ENCODE results near the gene DAGLB.
"Not testable (repeated sequence)": the region's sequence is repeated elsewhere in the genome, so short reads cannot be mapped to it uniquely, and the experiment has no call there.

DAGLB gene

GRCh38 chr7:6460303-6460702 lies 12.5 kb upstream of the DAGLB start:
- H3K79me2 ChIP-seq (ENCODE audit: low read length) = no peaks in the 10 kb centered on the region

GRCh38 chr7:6458676-6459075 lies 10.9 kb upstream of the DAGLB start:
- H3K27me3 ChIP-seq (replicated peaks; ENCODE audit: insufficient read depth, low read length); H3K27ac ChIP-seq (ENCODE audit: low read length); H3K9me3 ChIP-seq (replicated peaks; ENCODE audit: insufficient read depth, low read length); H3K9me2 ChIP-seq (replicated peaks; ENCODE audit: insufficient read depth, low read length); H3K4me1 ChIP-seq (ENCODE audit: low read length); H2AFZ ChIP-seq (ENCODE audit: low read length); H3K4me2 ChIP-seq (ENCODE audit: low read depth, low read length); H3K79me2 ChIP-seq (ENCODE audit: low read length); H4K20me1 ChIP-seq (ENCODE audit: insufficient read depth, low read length); H3K4me3 ChIP-seq (ENCODE audit: low read length); H3F3A ChIP-seq (ENCODE audit: insufficient read depth, low read length); DNase-seq; H3K36me3 ChIP-seq (replicated peaks; ENCODE audit: insufficient read depth, low read length); H3K9ac ChIP-seq (ENCODE audit: low read length): not testable (repeated sequence)

More at GRCh38 chr7:6460303-6460702, 12.5 kb upstream of the DAGLB start:
- H3K4me2 ChIP-seq (ENCODE audit: low read depth, low read length) = no peak overlapping the region
- H3K27me3 ChIP-seq (replicated peaks; ENCODE audit: insufficient read depth, low read length) = no peaks in the 10 kb centered on the region
- DNase-seq = no peak
- H3K9ac ChIP-seq (ENCODE audit: low read length) = no peak overlapping the region
- TF ChIP-seq CTCF (IDR thresholded peaks at IDR 0.05; ENCODE audit: low read length) = no peak
- TF ChIP-seq EZH2 (optimal IDR thresholded peaks at IDR 0.05; ENCODE audit: low read depth, low read length) = no peak
- TF ChIP-seq EZH2phosphoT487 (IDR thresholded peaks at IDR 0.05; ENCODE audit: low read length) = no peak
- H3K27ac ChIP-seq (ENCODE audit: low read length) = no peak overlapping the region
- no peaks in the 10 kb centered on the region for H3F3A ChIP-seq (ENCODE audit: insufficient read depth, low read length)
- H3K36me3 ChIP-seq (replicated peaks; ENCODE audit: insufficient read depth, low read length) = peaks cover 8% of the 10 kb centered on the region; the same call in 1 of the 2 replicates
- no peaks in the 10 kb centered on the region for H3K9me3 ChIP-seq (replicated peaks; ENCODE audit: insufficient read depth, low read length)
- H3K4me3 ChIP-seq (ENCODE audit: low read length) = no peak overlapping the region
- no peaks in the 10 kb centered on the region for H3K4me1 ChIP-seq (ENCODE audit: low read length)
- H3K9me2 ChIP-seq (replicated peaks; ENCODE audit: insufficient read depth, low read length) = no peaks in the 10 kb centered on the region
- no peaks in the 10 kb centered on the region for H4K20me1 ChIP-seq (ENCODE audit: insufficient read depth, low read length)
- no peak overlapping the region for H2AFZ ChIP-seq (ENCODE audit: low read length)

GRCh38 chr7:6453734-6454133 lies 6.0 kb upstream of the DAGLB start:
- no peaks in the 10 kb centered on the region for H4K20me1 ChIP-seq (ENCODE audit: insufficient read depth, low read length)
- H3K9ac ChIP-seq (ENCODE audit: low read length) = no peak overlapping the region
- H2AFZ ChIP-seq (ENCODE audit: low read length) = no peak overlapping the region
- no peak overlapping the region for H3K4me3 ChIP-seq (ENCODE audit: low read length)
- H3K9me2 ChIP-seq (replicated peaks; ENCODE audit: insufficient read depth, low read length) = no peaks in the 10 kb centered on the region
- no peaks in the 10 kb centered on the region for H3K4me1 ChIP-seq (ENCODE audit: low read length)
- H3K27me3 ChIP-seq (replicated peaks; ENCODE audit: insufficient read depth, low read length) = no peaks in the 10 kb centered on the region
- no peak for DNase-seq
- H3K27ac ChIP-seq (ENCODE audit: low read length) = no peak overlapping the region
- H3K4me2 ChIP-seq (ENCODE audit: low read depth, low read length) = no peak overlapping the region
- H3K36me3 ChIP-seq (replicated peaks; ENCODE audit: insufficient read depth, low read length) = no peaks in the 10 kb centered on the region
- no peaks in the 10 kb centered on the region for H3K9me3 ChIP-seq (replicated peaks; ENCODE audit: insufficient read depth, low read length)
- no peaks in the 10 kb centered on the region for H3K79me2 ChIP-seq (ENCODE audit: low read length)
- no peak for TF ChIP-seq CTCF (IDR thresholded peaks at IDR 0.05; ENCODE audit: low read length)
- no peak for TF ChIP-seq EZH2phosphoT487 (IDR thresholded peaks at IDR 0.05; ENCODE audit: low read length)
- no peak for TF ChIP-seq EZH2 (optimal IDR thresholded peaks at IDR 0.05; ENCODE audit: low read depth, low read length)
- H3F3A ChIP-seq (ENCODE audit: insufficient read depth, low read length) = no peaks in the 10 kb centered on the region

- Histone ChIP-seq H3F3A (ENCODE audit: insufficient read depth, low read length) (peaks cover 5% of the 10 kb centered on the region), H3K9ac (ENCODE audit: low read length) (no peak overlapping the region), H3K4me1 (ENCODE audit: low read length) (no peaks in the 10 kb centered on the region), H3K36me3 (replicated peaks; ENCODE audit: insufficient read depth, low read length) (no peaks in the 10 kb centered on the region), H3K9me3 (replicated peaks; ENCODE audit: insufficient read depth, low read length) (no peaks in the 10 kb centered on the region), H3K27me3 (replicated peaks; ENCODE audit: insufficient read depth, low read length) (no peaks in the 10 kb centered on the region), H3K9me2 (replicated peaks; ENCODE audit: insufficient read depth, low read length) (no peaks in the 10 kb centered on the region), H3K27ac (ENCODE audit: low read length) (no peak overlapping the region), H3K4me2 (ENCODE audit: low read depth, low read length) (no peak overlapping the region), H4K20me1 (ENCODE audit: insufficient read depth, low read length) (no peaks in the 10 kb centered on the region), H3K4me3 (ENCODE audit: low read length) (no peak overlapping the region), H2AFZ (ENCODE audit: low read length) (no peak overlapping the region), H3K79me2 (ENCODE audit: low read length) (peaks cover 15% of the 10 kb centered on the region)
- TF ChIP-seq EZH2phosphoT487 (IDR thresholded peaks at IDR 0.05; ENCODE audit: low read length) (no peak), CTCF (IDR thresholded peaks at IDR 0.05; ENCODE audit: low read length) (no peak), EZH2 (optimal IDR thresholded peaks at IDR 0.05; ENCODE audit: low read depth, low read length) (no peak)
- DNase-seq = no peak
These were observed 3.5 kb upstream of the DAGLB start for GRCh38 chr7:6451224-6451705.

- H3K4me1 ChIP-seq (ENCODE audit: low read length); H3K27me3 ChIP-seq (replicated peaks; ENCODE audit: insufficient read depth, low read length); H4K20me1 ChIP-seq (ENCODE audit: insufficient read depth, low read length); H3K36me3 ChIP-seq (replicated peaks; ENCODE audit: insufficient read depth, low read length); H3K4me2 ChIP-seq (ENCODE audit: low read depth, low read length); H3K27ac ChIP-seq (ENCODE audit: low read length); H3F3A ChIP-seq (ENCODE audit: insufficient read depth, low read length); H2AFZ ChIP-seq (ENCODE audit: low read length); H3K9ac ChIP-seq (ENCODE audit: low read length); DNase-seq; H3K9me3 ChIP-seq (replicated peaks; ENCODE audit: insufficient read depth, low read length); H3K4me3 ChIP-seq (ENCODE audit: low read length); H3K9me2 ChIP-seq (replicated peaks; ENCODE audit: insufficient read depth, low read length): not testable (repeated sequence)
- peaks cover 21% of the 10 kb centered on the region for H3K79me2 ChIP-seq (ENCODE audit: low read length)
These were observed 2.8 kb upstream of the DAGLB start for GRCh38 chr7:6450591-6450990.

- H2AFZ ChIP-seq (ENCODE audit: low read length); H3K9me2 ChIP-seq (replicated peaks; ENCODE audit: insufficient read depth, low read length); H3K27me3 ChIP-seq (replicated peaks; ENCODE audit: insufficient read depth, low read length); H3K4me2 ChIP-seq (ENCODE audit: low read depth, low read length); H3K4me1 ChIP-seq (ENCODE audit: low read length); H3K4me3 ChIP-seq (ENCODE audit: low read length); DNase-seq; H4K20me1 ChIP-seq (ENCODE audit: insufficient read depth, low read length); H3F3A ChIP-seq (ENCODE audit: insufficient read depth, low read length); H3K9ac ChIP-seq (ENCODE audit: low read length); H3K27ac ChIP-seq (ENCODE audit: low read length); H3K36me3 ChIP-seq (replicated peaks; ENCODE audit: insufficient read depth, low read length); H3K9me3 ChIP-seq (replicated peaks; ENCODE audit: insufficient read depth, low read length): not testable (repeated sequence)
- peaks cover 28% of the 10 kb centered on the region for H3K79me2 ChIP-seq (ENCODE audit: low read length)
These were observed 2.1 kb upstream of the DAGLB start for GRCh38 chr7:6449884-6450283.
